ENCODE results near the gene TKT.

DNA sequence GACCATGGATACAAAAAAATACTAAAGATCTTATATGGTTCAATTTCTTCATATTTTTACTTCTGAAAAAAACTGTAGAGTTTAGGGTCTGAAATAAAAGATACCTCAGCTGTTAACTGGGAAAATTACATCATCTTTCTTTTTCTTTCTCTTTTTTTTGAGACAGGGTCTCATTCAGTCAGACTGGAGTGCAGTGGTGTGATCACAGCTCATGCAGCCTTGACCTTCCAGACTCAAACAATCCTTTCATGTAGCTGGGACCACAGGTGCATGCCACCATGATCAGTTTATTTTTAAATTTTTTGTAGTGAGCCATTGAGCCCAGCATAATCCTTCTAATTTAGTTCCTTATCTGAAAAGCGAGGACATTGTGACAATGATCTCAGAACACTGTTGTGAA is 39.6 kb upstream of the TKT start:
- TF ChIP-seq, protein P1, sequence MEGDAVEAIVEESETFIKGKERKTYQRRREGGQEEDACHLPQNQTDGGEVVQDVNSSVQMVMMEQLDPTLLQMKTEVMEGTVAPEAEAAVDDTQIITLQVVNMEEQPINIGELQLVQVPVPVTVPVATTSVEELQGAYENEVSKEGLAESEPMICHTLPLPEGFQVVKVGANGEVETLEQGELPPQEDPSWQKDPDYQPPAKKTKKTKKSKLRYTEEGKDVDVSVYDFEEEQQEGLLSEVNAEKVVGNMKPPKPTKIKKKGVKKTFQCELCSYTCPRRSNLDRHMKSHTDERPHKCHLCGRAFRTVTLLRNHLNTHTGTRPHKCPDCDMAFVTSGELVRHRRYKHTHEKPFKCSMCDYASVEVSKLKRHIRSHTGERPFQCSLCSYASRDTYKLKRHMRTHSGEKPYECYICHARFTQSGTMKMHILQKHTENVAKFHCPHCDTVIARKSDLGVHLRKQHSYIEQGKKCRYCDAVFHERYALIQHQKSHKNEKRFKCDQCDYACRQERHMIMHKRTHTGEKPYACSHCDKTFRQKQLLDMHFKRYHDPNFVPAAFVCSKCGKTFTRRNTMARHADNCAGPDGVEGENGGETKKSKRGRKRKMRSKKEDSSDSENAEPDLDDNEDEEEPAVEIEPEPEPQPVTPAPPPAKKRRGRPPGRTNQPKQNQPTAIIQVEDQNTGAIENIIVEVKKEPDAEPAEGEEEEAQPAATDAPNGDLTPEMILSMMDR (IDR thresholded peaks at IDR 0.05) = no peak
- TF ChIP-seq POLR2A (IDR thresholded peaks at IDR 0.05) = no peak

All from testis (tissue), 2 donors.